Fibroblast of mammary gland (primary cell): ENCODE results near the gene LAD1.

Experiments
- DNase-seq: peaks from one replicate; pipeline ENCODE4 v3.0.0-alpha.2; 2010; ENCODE audit warnings: low read depth
- H3K4me3 ChIP-seq: 2 replicates; pipeline ENCODE4 v1.5.1; 2011; ENCODE audit warnings: low read depth, mild to moderate bottlenecking, low read length, moderate library complexity; ENCODE audit not compliant: control insufficient read depth
- TF ChIP-seq, protein P1 (sequence below): conservative IDR thresholded peaks from 2 replicates; pipeline ENCODE4 v1.5.1; 2011; ENCODE audit warnings: low read depth, low read length, inconsistent platforms; ENCODE audit not compliant: control insufficient read depth, insufficient read depth

Gene LAD1

DNA sequence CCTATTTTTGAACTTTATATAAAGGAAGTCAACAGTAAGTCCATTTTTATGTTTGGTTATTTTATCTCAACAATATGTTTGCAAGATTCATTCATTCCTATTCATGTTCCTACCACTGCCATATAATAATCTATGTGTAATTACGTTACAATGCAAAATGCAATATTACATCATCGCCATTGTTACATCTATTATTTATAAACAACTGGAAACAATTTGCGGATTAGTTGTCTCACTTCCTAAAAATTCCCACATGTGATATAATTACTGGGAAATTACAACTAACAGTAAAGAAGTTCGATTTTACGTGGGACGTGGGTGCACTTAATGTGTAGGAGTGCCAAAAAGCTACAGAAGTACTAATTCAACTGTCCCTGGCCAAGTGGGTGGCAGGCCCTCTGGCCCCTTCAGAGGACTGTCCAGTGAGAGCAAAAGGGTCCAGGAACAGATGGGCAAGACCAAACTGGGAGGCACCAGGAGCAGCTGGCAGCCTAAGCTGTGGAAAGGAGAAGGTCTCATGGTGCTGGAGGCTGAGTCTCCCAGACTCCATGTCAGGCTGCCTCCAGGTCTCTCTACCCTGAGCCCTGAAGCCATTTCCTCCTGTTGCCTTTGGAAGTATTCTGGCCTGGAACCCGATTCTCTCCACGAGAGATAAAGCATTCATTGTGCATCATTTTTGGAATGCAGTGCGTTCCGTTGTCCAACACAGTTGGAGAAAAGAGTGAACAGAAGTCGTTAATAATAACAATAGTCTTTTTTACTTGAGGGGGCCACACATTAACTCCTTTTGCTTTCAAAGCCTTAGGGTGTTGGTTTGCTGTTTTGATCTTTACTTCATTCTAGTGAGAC is 64.6 kb downstream of the LAD1 start:
- H3K4me3 ChIP-seq = no peak overlapping the region
- no peak for DNase-seq
- TF ChIP-seq, protein P1, sequence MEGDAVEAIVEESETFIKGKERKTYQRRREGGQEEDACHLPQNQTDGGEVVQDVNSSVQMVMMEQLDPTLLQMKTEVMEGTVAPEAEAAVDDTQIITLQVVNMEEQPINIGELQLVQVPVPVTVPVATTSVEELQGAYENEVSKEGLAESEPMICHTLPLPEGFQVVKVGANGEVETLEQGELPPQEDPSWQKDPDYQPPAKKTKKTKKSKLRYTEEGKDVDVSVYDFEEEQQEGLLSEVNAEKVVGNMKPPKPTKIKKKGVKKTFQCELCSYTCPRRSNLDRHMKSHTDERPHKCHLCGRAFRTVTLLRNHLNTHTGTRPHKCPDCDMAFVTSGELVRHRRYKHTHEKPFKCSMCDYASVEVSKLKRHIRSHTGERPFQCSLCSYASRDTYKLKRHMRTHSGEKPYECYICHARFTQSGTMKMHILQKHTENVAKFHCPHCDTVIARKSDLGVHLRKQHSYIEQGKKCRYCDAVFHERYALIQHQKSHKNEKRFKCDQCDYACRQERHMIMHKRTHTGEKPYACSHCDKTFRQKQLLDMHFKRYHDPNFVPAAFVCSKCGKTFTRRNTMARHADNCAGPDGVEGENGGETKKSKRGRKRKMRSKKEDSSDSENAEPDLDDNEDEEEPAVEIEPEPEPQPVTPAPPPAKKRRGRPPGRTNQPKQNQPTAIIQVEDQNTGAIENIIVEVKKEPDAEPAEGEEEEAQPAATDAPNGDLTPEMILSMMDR = no peak

DNA sequence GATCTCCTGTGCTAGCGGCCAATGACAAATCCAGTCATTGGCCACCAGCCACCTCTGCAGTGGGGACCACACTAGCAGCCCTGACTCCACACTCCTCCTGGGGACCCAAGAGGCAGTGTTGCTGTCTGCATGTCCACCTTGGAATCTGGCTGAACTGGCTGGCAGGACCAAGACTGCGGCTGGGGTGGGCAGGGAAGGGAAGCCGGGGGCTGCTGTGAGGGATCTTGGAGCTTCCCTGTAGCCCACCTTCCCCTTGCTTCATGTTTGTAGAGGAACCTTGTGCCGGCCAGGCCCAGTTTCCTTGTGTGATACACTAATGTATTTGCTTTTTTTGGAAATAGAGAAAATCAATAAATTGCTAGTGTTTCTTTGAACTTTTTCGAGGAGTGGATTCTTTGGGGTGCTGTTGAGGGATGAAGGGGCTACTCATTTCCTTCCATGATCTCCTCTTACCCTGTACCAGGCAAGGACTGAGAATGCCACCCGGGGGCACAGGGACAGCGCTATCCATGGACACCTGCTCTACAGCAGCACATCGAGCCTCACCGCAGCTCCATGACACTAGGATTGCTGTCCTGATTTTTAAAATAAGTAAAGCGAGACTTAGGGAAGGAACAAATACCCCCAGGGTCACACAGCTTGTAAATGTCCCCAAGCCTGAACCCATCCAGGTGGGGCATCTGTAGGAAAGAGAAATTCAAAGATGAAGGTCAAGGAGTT is 66.3 kb downstream of the LAD1 start:
- H3K4me3 ChIP-seq = no peak overlapping the region
- TF ChIP-seq, protein P1 = no peak
- DNase-seq = no peak

DNA sequence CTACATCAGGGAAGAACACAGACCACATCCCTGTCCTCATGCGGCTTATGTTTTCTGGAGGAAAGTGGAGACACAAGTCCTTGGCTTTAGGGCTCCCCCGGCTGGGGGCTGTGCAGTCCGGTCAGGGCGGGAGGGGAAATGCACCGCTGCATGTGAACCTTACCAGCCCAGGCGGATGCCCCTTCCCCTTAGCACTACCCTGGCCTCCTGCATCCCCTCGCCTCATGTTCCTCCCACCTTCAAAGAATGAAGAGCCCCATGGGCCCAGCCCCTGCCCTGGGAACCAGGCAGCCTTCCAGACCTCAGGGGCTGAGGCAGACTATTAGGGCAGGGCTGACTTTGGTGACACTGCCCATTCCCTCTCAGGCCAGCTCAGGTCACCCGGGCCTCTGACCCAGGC is 67.1 kb downstream of the LAD1 start:
- H3K4me3 ChIP-seq = no peak overlapping the region
- TF ChIP-seq, protein P1 = no peak
- DNase-seq = no peak

DNA sequence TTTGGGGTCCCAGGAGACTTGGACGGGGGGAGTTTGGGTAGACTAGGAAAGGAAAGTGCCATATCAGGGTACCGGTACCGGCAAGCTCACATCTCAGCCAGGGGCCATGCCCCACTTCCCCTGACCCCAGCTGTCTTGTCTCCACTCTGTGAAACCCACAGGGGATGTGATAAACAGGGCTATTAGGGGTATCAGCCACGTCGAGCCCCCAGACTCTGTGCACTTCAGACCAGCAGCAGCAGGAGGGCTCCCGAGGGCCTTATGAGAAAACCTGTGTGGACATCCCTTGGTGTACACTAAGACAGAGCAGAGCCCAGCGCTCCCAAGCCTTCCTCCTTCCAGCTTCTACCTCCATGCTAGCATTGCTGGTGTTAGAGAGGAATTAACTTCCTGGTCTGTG is 68.0 kb downstream of the LAD1 start:
- H3K4me3 ChIP-seq = no peak overlapping the region
- no peak for DNase-seq
- TF ChIP-seq, protein P1 = no peak
